HepG2 (cell line): ENCODE data around the gene ZNF585A. TPM values are rescaled to one million over a fixed set of nuclear protein-coding genes. Genes with fewer than 3 reads are reported as not detected.

ENCODE experiments used
- AKNA ChIP-seq: sonication (generic); formaldehyde crosslinking; IDR thresholded peaks from 2 replicates; pipeline ENCODE4 v1.4.0; 2020; ENCODE audit warnings: missing genetic modification reagents, borderline replicate concordance
- HMG20A ChIP-seq: IDR thresholded peaks from 2 replicates; pipeline ENCODE4 v1.6.1; 2016; ENCODE audit warnings: borderline replicate concordance
- HNRNPH1 ChIP-seq: fragments of 200-400 bp; formaldehyde crosslinking; optimal IDR thresholded peaks from 2 replicates; pipeline ENCODE3; 2017; ENCODE audit warnings: mild to moderate bottlenecking, low read depth, low read length
- ISX ChIP-seq: sonication (generic); formaldehyde crosslinking; conservative IDR thresholded peaks from 2 replicates; pipeline ENCODE4 v1.5.0; 2020; ENCODE audit warnings: missing genetic modification reagents
- KDM1A ChIP-seq: IDR thresholded peaks from 2 replicates; pipeline ENCODE4 v1.6.1; 2016; ENCODE audit warnings: missing compliant biosample characterization
- KDM5A ChIP-seq: fragments of 200-600 bp; sonication (generic); IDR thresholded peaks from 2 replicates; pipeline ENCODE4 v1.7.0; 2018; ENCODE audit warnings: antibody characterized with exemption, mild to moderate bottlenecking, low read length, borderline replicate concordance
- KLF6 ChIP-seq: IDR thresholded peaks from 2 replicates; pipeline ENCODE4 v1.8.0; 2016; ENCODE audit warnings: missing biosample characterization, missing genetic modification reagents
- LCORL ChIP-seq, 2 experiments: fragments of 450-650 bp in 1 of 2; sonication (generic) in 1 of 2; formaldehyde crosslinking in 1 of 2; IDR thresholded peaks; 2 replicates each; pipeline versions ENCODE4 v1.5.0 to v1.6.1; 2017 to 2020; ENCODE audit warnings: antibody characterized with exemption in 1 of 2, missing genetic modification reagents in 1 of 2
- MAFG ChIP-seq: sonication (generic); formaldehyde crosslinking; IDR thresholded peaks from 2 replicates; pipeline ENCODE4 v1.5.1; 2020; ENCODE audit warnings: mild to moderate bottlenecking, missing genetic modification reagents
- MEIS2 ChIP-seq: sonication (generic); formaldehyde crosslinking; IDR thresholded peaks from 2 replicates; pipeline ENCODE4 v1.9.0; 2021; ENCODE audit warnings: mild to moderate bottlenecking, missing genetic modification reagents
- MYC ChIP-seq: sonication (generic); formaldehyde crosslinking; IDR thresholded peaks from 2 replicates; pipeline ENCODE4 v1.9.0; 2021; ENCODE audit warnings: missing genetic modification reagents, borderline replicate concordance
- MYNN ChIP-seq: sonication (generic); formaldehyde crosslinking; IDR thresholded peaks from 2 replicates; pipeline ENCODE4 v1.4.0; 2020; ENCODE audit warnings: mild to moderate bottlenecking, low read depth, missing genetic modification reagents
- PHF5A ChIP-seq: IDR thresholded peaks from one replicate; pipeline ENCODE4 v1.6.1; 2018; ENCODE audit warnings: low read depth, missing genetic modification reagents; ENCODE audit not compliant: unreplicated experiment
- RAD51 ChIP-seq: fragments of 450-650 bp; IDR thresholded peaks from 2 replicates; pipeline ENCODE4 v1.6.1; 2016; ENCODE audit warnings: borderline replicate concordance
- SALL2 ChIP-seq: sonication (generic); formaldehyde crosslinking; IDR thresholded peaks from 2 replicates; pipeline ENCODE4 v1.8.1; 2023; ENCODE audit warnings: mild to moderate bottlenecking, missing genetic modification reagents, inconsistent platforms
- SYNCRIP ChIP-seq: fragments of 200-400 bp; formaldehyde crosslinking; IDR thresholded peaks from 2 replicates; pipeline ENCODE4 v1.6.1; 2018; ENCODE audit warnings: mild to moderate bottlenecking, low read depth, low read length; ENCODE audit not compliant: insufficient read depth
- TAF1 ChIP-seq: sonication (generic); formaldehyde crosslinking; IDR thresholded peaks from 2 replicates; pipeline ENCODE4 v1.4.0; 2020; ENCODE audit warnings: missing genetic modification reagents
- ZFP37 ChIP-seq: sonication (generic); formaldehyde crosslinking; IDR thresholded peaks from 2 replicates; pipeline ENCODE4 v1.4.0; 2020; ENCODE audit warnings: missing genetic modification reagents, borderline replicate concordance
- ZFP91 ChIP-seq: sonication (generic); formaldehyde crosslinking; IDR thresholded peaks from 2 replicates; pipeline ENCODE4 v1.9.0; 2022; ENCODE audit warnings: missing genetic modification reagents, mild to moderate bottlenecking, borderline replicate concordance
- ZKSCAN1 ChIP-seq: fragments of 150-350 bp; IDR thresholded peaks from 2 replicates; pipeline ENCODE4 v1.6.1; 2014; ENCODE audit warnings: low read length
- ZNF101 ChIP-seq: sonication (generic); formaldehyde crosslinking; IDR thresholded peaks from 2 replicates; pipeline ENCODE4 v1.4.0; 2020; ENCODE audit warnings: mild to moderate bottlenecking, low read depth, missing genetic modification reagents, borderline replicate concordance
- ZNF546 ChIP-seq: sonication (generic); formaldehyde crosslinking; conservative IDR thresholded peaks from 2 replicates; pipeline ENCODE4 v1.8.1; 2023; ENCODE audit warnings: mild to moderate bottlenecking, missing genetic modification reagents
- ZNF616 ChIP-seq: sonication (generic); formaldehyde crosslinking; IDR thresholded peaks from 2 replicates; pipeline ENCODE4 v1.5.0; 2020; ENCODE audit warnings: low read depth, mild to moderate bottlenecking, missing genetic modification reagents
- ZZZ3 ChIP-seq: sonication (generic); formaldehyde crosslinking; IDR thresholded peaks from 2 replicates; pipeline ENCODE4 v1.4.0; 2020; ENCODE audit warnings: missing genetic modification reagents, mild to moderate bottlenecking, borderline replicate concordance
- polyA plus RNA-seq, 8 experiments: library from polyadenylated mRNA; depleted of rRNA in 3 of 8; stranded (reverse) in 7 of 8; unstranded in 1 of 8; fragments of >200 nt; fragmentation: Illumina TruSeq in 4 of 8; extraction: Trizol in 4 of 8; gene quantifications; 2 replicates each; pipeline versions ENCODE4 v1.2.1 to v1.2.3, GENCODE V29; 2011 to 2016; ENCODE audit warnings: low read depth in 4 of 8, missing spikeins in 1 of 8, mixed read lengths in 1 of 8; ENCODE audit not compliant: insufficient read depth in 1 of 8
- total RNA-seq, 5 experiments: library from RNA; depleted of rRNA; stranded (reverse); fragments of >200 nt; fragmentation: Illumina TruSeq; extraction: Trizol; gene quantifications; 2 replicates each; pipeline ENCODE4 v1.2.3, GENCODE V29; 2016; ENCODE audit warnings: low read depth in 1 of 5

The ZNF585A gene
- total and polyA plus RNA-seq, 2 of the 13 experiments (the other 11 are each of a cell fraction or from before 2014, with no cell fraction given) = 7.1 to 8.5 TPM

- TF ChIP-seq MYNN (CRISPR knock-in tag) (0 out of 2 replicates have a peak, but pooled peaks have one; percentile 19), SYNCRIP (no peak), SALL2 (CRISPR knock-in tag) (no peak), HMG20A (CRISPR knock-in tag) (no peak), AKNA (CRISPR knock-in tag) (no peak), RAD51 (no peak), MEIS2 (no peak), ZFP37 (no peak), TAF1 (peak; percentile 85), LCORL (IDR thresholded peaks at IDR 0.05) (no peak), LCORL (CRISPR knock-in tag; IDR thresholded peaks at IDR 0.05) (peak; percentile 79), KDM5A (peak; percentile 98), ZZZ3 (CRISPR knock-in tag) (peak; percentile 63; the same call in 1 of the 2 replicates), PHF5A (CRISPR knock-in tag) (no peak), ZNF546 (CRISPR knock-in tag) (no peak), ZNF101 (CRISPR knock-in tag) (no peak), HNRNPH1 (no peak), ZFP91 (CRISPR knock-in tag) (peak; percentile 84; the same call in 1 of the 2 replicates), MYC (CRISPR knock-in tag) (peak; percentile 68; the same call in 1 of the 2 replicates), MAFG (CRISPR knock-in tag) (no peak), ZKSCAN1 (no peak), ZNF616 (CRISPR knock-in tag) (no peak), KLF6 (CRISPR knock-in tag) (no peak), ISX (CRISPR knock-in tag) (no peak), KDM1A (CRISPR knock-in tag) (no peak)
These were observed 45.5 kb upstream of the ZNF585A start, which contains the start of gene ZNF383 (continued) for GRCh38 chr19:37217775-37218591.
